Fibroblast of skin of abdomen (primary cell): ENCODE measurements around the gene DNMT1. TPM values are rescaled to one million over a fixed set of nuclear protein-coding genes. Genes with fewer than 3 reads are reported as not detected.
A peak's percentile ranks its signal among the peaks of the same experiment; 100 is the strongest.
"Not testable (repeated sequence)": the region's sequence is repeated elsewhere in the genome, so short reads cannot be mapped to it uniquely, and the experiment has no call there.

ENCODE experiments used
- DNase-seq: peaks from one replicate; pipeline ENCODE4 v3.0.0-alpha.2; 2013
- polyA plus RNA-seq, 2 experiments: library from polyadenylated mRNA; unstranded; fragments of 120-200 nt; gene quantifications; one replicate each; pipeline ENCODE4 v1.2.1, GENCODE V29; 2013; ENCODE audit not compliant: insufficient read length in 2 of 2

Gene DNMT1
- polyA plus RNA-seq (2013, experiment 1 of 2; ENCODE audit: insufficient read length): 85.8 TPM
- polyA plus RNA-seq (2013, experiment 2 of 2; ENCODE audit: insufficient read length): 83.2 TPM

- peak; percentile 97 for DNase-seq
These were observed at the start of gene DNMT1 for GRCh38 chr19:10194500-10195198. Gene DNMT1, minus strand, starts transcription at chr19:10194953. Its CDS starts 54 bp downstream, at chr19:10194899.

- no peak for DNase-seq
These were observed 48.9 kb upstream of the DNMT1 start for GRCh38 chr19:10243606-10244005.

- DNase-seq: not testable (repeated sequence)
These were observed 47.2 kb upstream of the DNMT1 start for GRCh38 chr19:10241826-10242449.

GRCh38 chr19:10238172-10238783 lies 43.5 kb upstream of the DNMT1 start:
- DNase-seq: peak; percentile 87

- no peak for DNase-seq
These were observed 42.9 kb upstream of the DNMT1 start for GRCh38 chr19:10237702-10238101.

- DNase-seq: not testable (repeated sequence)
These were observed 40.7 kb upstream of the DNMT1 start for GRCh38 chr19:10235409-10235808.

- DNase-seq: no peak
These were observed 40.2 kb upstream of the DNMT1 start for GRCh38 chr19:10235003-10235402.

GRCh38 chr19:10233946-10234345 lies 39.2 kb upstream of the DNMT1 start:
- DNase-seq: no peak

- DNase-seq: no peak
These were observed 37.0 kb upstream of the DNMT1 start for GRCh38 chr19:10231612-10232228.

GRCh38 chr19:10230861-10231611 lies 36.3 kb upstream of the DNMT1 start, which contains the start of gene S1PR2:
Gene S1PR2, minus strand, starts transcription at chr19:10231331. Its CDS starts 6,426 bp downstream, at chr19:10224905.
- peak; percentile 78 for DNase-seq

- DNase-seq: peak; percentile 54
These were observed 35.6 kb upstream of the DNMT1 start for GRCh38 chr19:10230173-10230860.

- DNase-seq: peak; percentile 41
These were observed 34.2 kb upstream of the DNMT1 start for GRCh38 chr19:10228920-10229319.

GRCh38 chr19:10228393-10228792 lies 33.6 kb upstream of the DNMT1 start:
- no peak for DNase-seq

- peak; percentile 43 for DNase-seq
These were observed 32.5 kb upstream of the DNMT1 start for GRCh38 chr19:10227026-10227971.

GRCh38 chr19:10226376-10227025 lies 31.7 kb upstream of the DNMT1 start:
- peak; percentile 93 for DNase-seq

- no peak for DNase-seq
These were observed 31.2 kb upstream of the DNMT1 start for GRCh38 chr19:10226021-10226375.

GRCh38 chr19:10224337-10224736 lies 29.6 kb upstream of the DNMT1 start:
- no peak for DNase-seq

GRCh38 chr19:10223488-10224213 lies 28.9 kb upstream of the DNMT1 start:
- no peak for DNase-seq

GRCh38 chr19:10222201-10222890 lies 27.6 kb upstream of the DNMT1 start:
- DNase-seq: no peak
